Mononuclear cell (primary cell): Measurements from ENCODE around the gene AOPEP. TPM values are rescaled to one million over a fixed set of nuclear protein-coding genes. Genes with fewer than 3 reads are reported as not detected.

Source experiments
- H3K27me3 ChIP-seq: 2 replicates; pipeline ENCODE4 v1.6.0; 2011; ENCODE audit warnings: low read length, control low read depth; ENCODE audit not compliant: insufficient read depth
- H3K4me1 ChIP-seq: 2 replicates; pipeline ENCODE4 v1.5.1; 2011; ENCODE audit warnings: mild to moderate bottlenecking, low read length, control low read depth; ENCODE audit not compliant: insufficient read depth
- H3K4me3 ChIP-seq: 2 replicates; pipeline ENCODE4 v1.5.1; 2011; ENCODE audit warnings: mild to moderate bottlenecking, low read length, moderate library complexity
- H3K9me3 ChIP-seq: 2 replicates; pipeline ENCODE4 v1.5.1; 2011; ENCODE audit warnings: low read depth, mild to moderate bottlenecking, control low read depth, low read length
- total RNA-seq: library from RNA; depleted of rRNA; stranded (reverse); fragments of >200 nt; gene quantifications from one replicate; pipeline ENCODE4 v1.2.3, GENCODE V29; 2012

AOPEP gene
- total RNA-seq, 1 donor = 6.2 TPM

DNA sequence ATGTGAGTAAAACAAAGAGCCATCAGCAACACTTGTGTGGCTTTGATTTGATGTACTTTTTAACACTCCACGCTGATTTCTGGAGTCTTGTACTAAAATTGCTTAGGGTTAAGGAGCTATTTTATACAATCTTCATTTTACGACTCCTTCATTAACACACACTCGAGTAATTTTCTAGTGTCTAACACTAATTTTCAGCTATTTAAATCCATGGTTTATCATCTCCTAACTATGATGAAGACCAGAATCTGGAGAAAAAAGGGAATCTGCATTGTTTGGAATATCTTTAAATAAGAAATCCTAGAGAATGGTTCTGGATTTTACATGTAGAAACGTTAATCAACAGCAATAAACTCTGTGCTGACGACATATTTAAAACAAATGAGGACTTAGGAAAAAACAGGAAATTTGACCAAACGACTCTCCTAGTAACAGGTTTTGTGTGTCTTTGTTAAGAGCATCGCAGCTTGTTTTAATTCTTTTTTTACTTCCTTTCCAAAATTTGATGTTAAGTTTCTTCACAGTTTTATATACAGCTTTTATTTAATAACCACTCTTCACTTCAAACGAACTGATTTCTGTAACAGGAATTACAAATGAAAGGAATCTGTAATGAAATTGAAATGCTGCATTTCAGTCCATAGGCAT lies 138.5 kb downstream of the AOPEP start:
- H3K4me3 ChIP-seq = no peak overlapping the region
- H3K9me3 ChIP-seq = no peaks in the 10 kb centered on the region
- H3K4me1 ChIP-seq = peaks cover 32% of the 10 kb centered on the region
- no peaks in the 10 kb centered on the region for H3K27me3 ChIP-seq

DNA sequence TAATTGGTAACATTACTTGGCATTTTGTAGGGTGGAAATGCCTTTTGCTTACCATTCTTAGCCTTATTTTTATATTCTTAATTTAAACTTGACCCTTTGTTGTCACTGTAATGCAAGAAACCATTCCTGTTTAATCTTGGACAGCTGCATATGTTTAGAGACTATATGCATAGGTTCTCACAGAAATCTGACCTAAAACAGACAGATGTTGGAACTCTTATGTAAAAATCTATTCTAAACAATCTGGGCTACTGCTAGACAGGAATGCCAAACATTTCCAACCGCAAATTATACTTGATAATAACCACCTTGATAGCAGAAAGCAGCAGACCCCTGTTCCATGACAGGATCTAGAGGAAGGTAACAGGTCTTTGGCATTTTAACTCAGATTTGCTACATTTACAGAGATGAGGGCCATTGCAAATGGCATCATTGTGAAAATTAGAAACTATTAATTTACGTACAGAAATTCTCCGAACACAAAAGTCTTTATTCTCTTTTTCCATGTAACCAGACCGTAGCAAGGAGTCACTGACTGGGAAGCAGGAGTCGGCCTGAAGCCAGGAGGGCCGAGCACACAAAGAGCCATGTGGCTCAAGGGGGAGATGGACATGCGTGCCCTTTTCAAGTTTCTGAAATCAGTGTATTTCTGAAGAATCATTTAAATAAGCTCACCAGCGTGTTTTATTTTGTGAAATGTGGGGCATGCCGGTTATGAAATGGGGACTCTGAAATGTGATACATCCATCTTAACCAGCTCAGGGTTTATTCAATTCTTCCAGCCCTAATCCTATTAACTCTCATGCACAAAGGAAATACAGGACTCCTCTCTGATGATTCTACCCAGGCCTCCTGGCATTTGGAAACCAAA lies 139.3 kb downstream of the AOPEP start:
- Histone ChIP-seq H3K9me3 (no peaks in the 10 kb centered on the region), H3K27me3 (no peaks in the 10 kb centered on the region), H3K4me1 (peaks cover 30% of the 10 kb centered on the region), H3K4me3 (no peak overlapping the region)

DNA sequence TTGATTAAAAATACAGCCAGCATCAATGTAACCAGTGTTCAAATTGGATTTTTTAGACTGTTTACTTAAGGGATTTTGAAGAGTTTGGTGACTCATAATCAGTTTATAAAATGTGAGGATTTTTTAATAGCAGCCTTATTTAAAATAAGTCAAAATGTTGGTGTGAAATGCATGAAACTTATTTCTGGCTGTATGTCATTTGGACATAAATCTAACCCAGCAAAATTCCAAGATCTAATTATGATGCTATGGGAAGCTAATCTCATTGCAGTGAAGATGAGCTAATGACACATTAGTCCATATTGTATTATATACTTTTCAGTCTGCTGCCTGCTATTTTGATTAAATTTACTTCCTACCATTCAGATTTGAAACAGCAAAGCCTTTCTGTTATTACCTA lies 140.3 kb downstream of the AOPEP start:
- peaks cover 27% of the 10 kb centered on the region for H3K4me1 ChIP-seq
- no peaks in the 10 kb centered on the region for H3K9me3 ChIP-seq
- no peak overlapping the region for H3K4me3 ChIP-seq
- H3K27me3 ChIP-seq = no peaks in the 10 kb centered on the region

DNA sequence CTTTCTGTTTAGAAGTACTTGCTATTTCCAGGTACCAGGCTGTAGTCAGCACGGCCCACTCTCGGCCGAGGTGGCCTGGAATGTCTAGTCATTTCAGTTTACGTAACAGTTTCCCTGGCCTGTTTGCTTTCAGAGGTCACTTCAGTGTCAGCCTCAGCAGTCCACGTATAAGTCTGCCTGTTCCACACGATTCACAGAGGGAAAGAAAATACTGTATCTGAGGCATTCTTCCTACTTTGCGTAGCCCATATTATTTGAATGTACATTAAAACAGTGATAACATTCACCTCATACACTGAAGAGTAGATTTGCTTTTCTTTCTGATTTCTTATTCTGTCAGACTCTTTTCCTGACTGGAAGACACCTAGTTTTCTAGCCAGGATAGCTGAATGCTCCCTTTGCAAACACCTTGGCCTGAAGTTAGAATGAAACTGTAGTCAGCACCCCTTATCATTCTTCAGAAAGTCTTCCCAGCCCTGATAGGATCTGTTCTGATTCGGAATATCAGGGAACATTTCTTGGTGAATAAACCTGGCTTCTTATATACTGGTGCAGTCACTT lies 140.9 kb downstream of the AOPEP start:
- Histone ChIP-seq H3K4me3 (no peak overlapping the region), H3K9me3 (no peaks in the 10 kb centered on the region), H3K4me1 (peaks cover 22% of the 10 kb centered on the region), H3K27me3 (no peaks in the 10 kb centered on the region)

DNA sequence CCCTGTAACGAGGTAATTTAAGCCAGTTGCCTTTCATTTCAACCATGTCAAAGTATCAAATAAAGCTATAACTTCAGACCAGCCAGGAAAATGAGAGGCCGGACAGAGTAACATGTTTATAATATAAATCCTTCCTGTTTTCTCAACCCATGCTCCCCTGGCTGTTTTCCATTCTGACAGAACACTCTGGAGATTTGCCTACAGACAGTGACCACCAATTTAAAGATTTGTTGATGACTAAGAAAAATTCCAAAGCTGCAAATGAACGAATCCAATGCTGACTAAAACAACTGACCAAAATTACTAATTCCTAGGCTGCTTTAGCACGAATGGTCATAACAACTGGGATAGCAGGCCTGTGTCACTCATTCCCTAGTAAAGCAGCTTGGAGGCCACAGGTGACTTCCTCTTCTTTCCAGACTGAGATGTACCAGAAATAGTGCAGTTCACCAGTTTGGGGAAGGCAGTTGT lies 141.4 kb downstream of the AOPEP start:
- H3K27me3 ChIP-seq = no peaks in the 10 kb centered on the region

DNA sequence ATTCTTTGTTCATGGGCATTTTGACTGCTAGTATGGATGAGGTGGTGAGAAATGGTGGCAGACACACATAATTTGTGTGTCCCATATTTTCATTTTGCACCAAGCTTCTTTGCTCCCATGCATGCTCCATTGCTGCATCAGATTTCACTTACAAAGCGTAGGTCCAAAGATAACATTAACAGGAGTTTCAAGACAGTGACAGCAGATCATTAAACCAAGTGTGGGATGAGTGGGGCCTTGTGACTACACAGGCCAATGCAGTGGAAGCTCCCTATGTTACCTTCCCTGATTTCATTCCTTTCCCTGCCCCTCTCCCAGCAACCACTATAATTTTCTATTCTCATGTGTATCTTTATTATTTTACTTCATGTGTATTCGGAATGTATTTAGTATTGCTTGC lies 142.0 kb downstream of the AOPEP start:
- Histone ChIP-seq H3K9me3 (no peaks in the 10 kb centered on the region), H3K4me1 (peaks cover 20% of the 10 kb centered on the region), H3K27me3 (no peaks in the 10 kb centered on the region), H3K4me3 (no peak overlapping the region)

More for the DNA sequence above, 141.4 kb downstream of the AOPEP start:
- H3K4me3 ChIP-seq = no peak overlapping the region
- H3K4me1 ChIP-seq = peaks cover 20% of the 10 kb centered on the region
- no peaks in the 10 kb centered on the region for H3K9me3 ChIP-seq

DNA sequence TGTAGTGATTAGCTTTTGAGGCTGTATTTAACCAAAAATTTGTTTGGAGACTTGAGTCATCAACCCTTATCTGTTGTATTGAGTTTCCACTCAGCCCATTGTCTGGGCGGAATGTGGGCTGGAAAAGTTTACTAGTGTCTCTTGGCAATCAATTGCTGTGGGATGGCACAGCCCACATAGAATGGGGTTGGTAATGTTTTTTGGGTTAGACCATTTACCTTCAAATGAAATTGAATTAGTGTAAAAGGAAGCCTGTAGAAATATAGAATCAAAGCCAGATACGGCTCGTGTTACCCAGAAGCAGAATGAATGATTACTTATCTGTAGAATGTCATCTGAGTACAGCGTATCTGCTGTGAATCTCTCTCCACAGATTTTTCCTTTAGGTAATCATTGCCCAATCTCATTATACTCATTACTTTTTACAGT lies 142.9 kb downstream of the AOPEP start:
- no peak overlapping the region for H3K4me3 ChIP-seq
- H3K9me3 ChIP-seq = no peaks in the 10 kb centered on the region
- no peaks in the 10 kb centered on the region for H3K27me3 ChIP-seq
- H3K4me1 ChIP-seq = peaks cover 20% of the 10 kb centered on the region

DNA sequence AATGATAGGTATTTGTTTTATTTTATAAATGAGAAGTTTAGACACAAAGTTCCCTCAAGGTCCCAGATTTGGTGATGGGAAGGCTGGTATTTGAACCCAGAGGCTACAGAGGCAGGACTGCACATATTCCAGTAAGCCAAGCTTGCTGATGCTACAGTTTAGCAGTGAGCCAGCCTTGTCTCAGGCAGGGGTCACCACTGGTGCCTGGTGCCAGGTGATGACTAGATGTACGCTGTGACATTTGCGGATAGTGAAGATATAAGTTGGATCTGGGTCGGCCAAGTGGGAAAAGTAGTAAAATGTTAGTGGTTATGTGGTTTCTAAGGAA lies 143.9 kb downstream of the AOPEP start:
- Histone ChIP-seq H3K4me3 (no peak overlapping the region), H3K27me3 (no peaks in the 10 kb centered on the region), H3K9me3 (no peaks in the 10 kb centered on the region), H3K4me1 (peaks cover 20% of the 10 kb centered on the region)

DNA sequence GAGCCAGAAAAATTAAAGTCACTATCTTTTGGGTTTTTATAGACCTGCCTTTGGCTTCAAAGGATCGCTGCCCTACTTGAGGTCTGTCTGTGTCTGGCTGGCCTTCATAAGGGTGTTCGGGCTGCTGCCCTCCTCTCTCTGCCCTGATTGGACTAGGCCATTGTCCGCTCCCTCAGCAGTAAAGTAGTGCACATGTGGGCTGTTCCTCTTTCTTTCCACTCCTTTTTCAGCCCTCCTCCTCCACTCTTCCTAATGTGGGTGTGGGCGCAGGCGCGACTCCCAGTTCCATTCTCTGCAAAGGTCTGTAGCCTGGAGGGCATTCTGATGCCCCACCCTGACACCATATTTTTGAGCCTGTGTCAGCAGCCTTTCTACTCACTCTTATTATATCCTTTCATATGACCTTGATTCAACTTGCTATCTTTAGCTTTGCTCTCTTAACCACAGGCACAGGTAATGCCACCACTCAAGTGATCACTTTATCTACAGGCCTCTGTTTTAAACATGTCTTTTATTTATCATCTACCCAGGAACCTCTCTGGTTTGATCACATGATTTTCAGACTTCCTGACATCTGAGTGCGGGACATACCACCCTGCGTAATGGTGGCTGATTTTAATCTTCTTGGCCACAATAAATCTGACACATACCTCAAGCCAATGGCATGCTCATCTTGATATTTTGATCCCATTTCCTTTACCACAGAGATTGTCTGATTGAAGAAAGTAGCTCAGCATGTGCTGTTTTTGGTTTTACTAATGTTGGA lies 144.5 kb downstream of the AOPEP start:
- H3K4me3 ChIP-seq = no peak overlapping the region
- H3K4me1 ChIP-seq = peaks cover 20% of the 10 kb centered on the region
- H3K27me3 ChIP-seq = no peaks in the 10 kb centered on the region
- H3K9me3 ChIP-seq = no peaks in the 10 kb centered on the region

DNA sequence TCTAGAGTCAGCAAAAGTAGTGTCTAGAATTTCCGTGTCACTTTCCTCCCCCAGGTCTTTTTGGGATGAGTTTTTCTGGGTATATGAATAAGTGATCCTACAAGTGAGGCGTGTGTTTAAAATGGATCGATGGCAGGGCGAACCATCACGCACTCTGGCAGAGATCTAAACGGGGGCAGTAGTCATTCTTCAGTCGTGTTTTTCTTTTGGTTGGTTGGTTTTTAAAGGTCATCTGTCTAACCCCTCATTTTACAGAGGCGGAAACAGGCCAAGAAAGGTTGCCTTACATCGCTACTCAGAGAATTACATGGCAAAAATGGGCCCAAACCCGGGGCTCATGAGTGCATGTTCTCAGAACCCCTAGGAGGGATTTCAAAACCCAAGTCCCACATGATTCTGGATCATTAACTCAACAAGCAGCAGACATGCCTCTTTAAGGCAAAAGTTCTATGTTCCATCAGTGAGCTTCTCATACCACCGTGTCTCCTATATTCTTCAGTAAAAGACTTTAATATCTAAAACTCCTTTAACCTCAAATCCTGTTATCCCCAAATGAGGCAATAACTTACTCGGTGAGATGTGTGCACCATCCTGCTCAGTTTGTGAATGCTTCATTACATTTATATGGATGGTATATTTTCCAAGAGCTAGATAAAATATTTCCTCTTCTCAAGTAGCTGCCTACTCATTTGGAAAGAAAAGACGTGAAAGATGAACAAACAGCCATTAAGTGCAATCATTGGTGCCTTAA lies 145.8 kb downstream of the AOPEP start:
- no peaks in the 10 kb centered on the region for H3K9me3 ChIP-seq
- H3K27me3 ChIP-seq = no peaks in the 10 kb centered on the region
- no peak overlapping the region for H3K4me3 ChIP-seq
- H3K4me1 ChIP-seq = peaks cover 18% of the 10 kb centered on the region

DNA sequence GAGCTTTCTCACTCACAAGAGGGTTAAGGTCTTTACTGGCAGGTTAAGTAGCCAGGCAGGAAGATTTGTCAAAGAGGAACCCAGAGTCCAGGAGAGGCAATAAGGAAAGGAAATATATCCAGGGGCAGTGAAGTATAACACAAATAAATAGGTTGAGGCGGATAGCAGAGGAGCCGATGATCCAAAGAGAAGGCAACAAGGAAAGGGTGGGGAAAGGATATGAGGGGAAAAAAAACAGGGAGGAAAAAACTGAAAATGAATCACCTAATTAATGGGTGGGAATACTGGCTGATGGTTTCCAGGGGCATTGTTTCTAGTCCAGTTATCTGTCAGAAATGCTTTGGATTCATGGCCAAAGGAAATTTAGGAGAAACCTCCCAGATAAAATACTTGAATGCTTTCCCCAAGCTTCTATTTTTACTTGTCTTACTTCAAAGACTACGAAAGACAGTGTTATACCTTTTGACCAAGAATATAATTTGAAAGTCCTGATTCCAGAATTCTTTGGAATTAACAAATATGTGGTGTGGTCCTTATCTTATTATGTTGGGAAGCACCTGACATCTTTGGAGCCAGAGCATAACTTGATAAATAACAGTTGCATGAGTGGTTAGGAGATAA lies 146.5 kb downstream of the AOPEP start:
- no peaks in the 10 kb centered on the region for H3K9me3 ChIP-seq
- H3K4me3 ChIP-seq = no peak overlapping the region
- H3K27me3 ChIP-seq = no peaks in the 10 kb centered on the region
- peaks cover 14% of the 10 kb centered on the region for H3K4me1 ChIP-seq

DNA sequence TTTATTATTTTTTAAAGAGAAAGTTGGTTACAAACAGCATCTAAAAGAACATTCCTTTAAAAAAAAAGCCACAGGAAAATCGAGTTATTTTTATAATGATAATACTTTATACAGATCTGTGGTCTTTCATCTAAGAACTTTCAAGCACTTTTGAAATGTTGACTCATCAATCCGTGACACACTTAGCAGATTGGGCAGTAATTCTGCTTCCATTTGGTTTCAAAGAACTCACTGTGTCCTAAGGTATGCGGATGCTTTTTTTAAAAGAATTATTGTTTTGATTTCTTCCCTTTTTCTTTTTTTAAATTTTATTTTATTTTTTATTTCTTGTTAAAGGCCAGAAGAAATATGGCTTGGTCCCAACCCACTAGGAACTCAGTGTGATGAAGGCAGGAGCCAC lies 147.8 kb downstream of the AOPEP start:
- H3K4me1 ChIP-seq = peaks cover 24% of the 10 kb centered on the region
- H3K4me3 ChIP-seq = no peak overlapping the region
- no peaks in the 10 kb centered on the region for H3K27me3 ChIP-seq
- H3K9me3 ChIP-seq = no peaks in the 10 kb centered on the region

DNA sequence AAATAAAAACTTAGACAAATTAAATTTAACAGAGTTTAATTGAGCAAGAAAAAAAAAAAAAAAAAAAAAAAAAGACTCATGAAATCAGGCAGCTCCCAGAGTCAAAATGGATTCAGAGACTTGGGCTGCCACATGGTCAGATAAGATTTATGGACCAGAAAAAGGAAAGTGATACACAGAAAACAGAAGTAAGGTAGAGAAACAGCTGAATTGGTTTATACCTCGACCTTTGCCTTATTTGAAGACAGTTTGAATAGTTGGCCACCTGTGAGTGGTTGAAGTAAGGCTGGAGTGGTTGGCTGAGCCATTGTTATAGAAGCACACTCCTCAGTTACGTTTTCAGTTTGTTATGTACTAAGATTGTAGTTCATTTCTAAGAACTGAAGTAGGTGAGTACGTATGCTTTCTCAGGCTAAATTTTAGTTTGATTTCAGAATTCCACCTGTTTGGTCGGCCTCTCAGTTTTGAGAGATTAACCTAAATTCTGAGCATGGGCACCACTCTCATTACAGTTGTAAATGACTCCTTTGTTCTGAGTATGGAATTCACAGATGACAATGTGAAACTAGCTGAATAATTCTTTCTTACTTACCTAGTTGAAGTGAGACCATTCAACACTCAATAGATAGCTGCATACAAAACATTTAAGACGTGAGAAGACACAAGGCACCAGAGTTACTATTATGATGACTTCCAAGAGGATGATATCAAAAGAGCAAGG lies 149.0 kb downstream of the AOPEP start:
- Histone ChIP-seq H3K27me3 (no peaks in the 10 kb centered on the region), H3K4me3 (no peak overlapping the region), H3K4me1 (peaks cover 21% of the 10 kb centered on the region), H3K9me3 (no peaks in the 10 kb centered on the region)
